Measurements from ENCODE around the gene AGMAT. TPM values are rescaled to one million over a fixed set of nuclear protein-coding genes. Genes with fewer than 3 reads are reported as not detected.

AGMAT gene
- total and polyA plus RNA-seq, 4 donors = 0.13 to 1.4 (median 0.15) TPM

DNA sequence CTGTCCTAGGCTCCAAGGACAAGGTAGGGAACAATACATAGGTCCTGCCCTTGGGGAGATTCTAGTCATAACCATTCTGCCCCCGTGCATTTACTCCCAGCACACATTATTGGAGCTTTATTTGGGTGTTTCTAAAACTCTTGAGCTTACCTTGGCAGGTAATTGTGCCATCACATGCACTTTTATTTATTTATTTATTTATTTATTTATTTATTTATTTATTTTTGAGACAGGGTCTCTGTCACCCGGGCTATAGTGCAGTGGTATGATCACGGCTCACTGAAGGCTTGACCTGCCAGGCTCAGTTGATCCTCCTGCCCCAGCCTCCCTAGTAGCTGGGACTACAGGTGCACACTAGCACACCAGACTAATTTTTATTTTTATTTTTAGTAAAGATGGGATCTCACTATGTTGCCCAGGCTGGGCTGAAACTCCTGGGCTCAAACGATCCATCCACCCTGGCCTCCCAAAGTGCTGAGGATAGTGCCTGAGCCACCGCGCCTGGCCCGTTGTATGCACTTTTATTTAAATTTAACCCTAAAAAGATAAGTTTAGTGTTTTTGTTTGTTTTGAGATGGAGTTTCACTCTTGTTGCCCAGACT is 9.2 kb downstream of the AGMAT start:
- 91 to 97% methylated on average over 7 of the region's 7 CpGs for WGBS, 2 donors
- DNase-seq (peak in 1 of 2 donors; percentile 60), ATAC-seq (ENCODE audit: low FRiP score) (no peak)
- H3K27ac ChIP-seq (ENCODE audit: low read depth in 1 of 2, low read length in 2 of 2) = no peak overlapping the region
- H3K9me3 ChIP-seq (ENCODE audit: control insufficient read depth, low read length) = no peaks in the 10 kb centered on the region
- H3K36me3 ChIP-seq (ENCODE audit: control insufficient read depth in 1 of 2, insufficient read depth in 2 of 2, low read length in 1 of 2) = no peaks in the 10 kb centered on the region
- no peak overlapping the region for H3K4me3 ChIP-seq (ENCODE audit: low read length in 2 of 2)
- intact Hi-C loops (cut with DNase I) = no loop called here
- H3K27me3 ChIP-seq (ENCODE audit: control insufficient read depth in 1 of 2, insufficient read depth in 2 of 2, low read length in 1 of 2) = no peaks in the 10 kb centered on the region
- no peaks in the 10 kb centered on the region for H3K4me1 ChIP-seq (ENCODE audit: control insufficient read depth in 1 of 2, insufficient read depth in 2 of 2, low read length in 2 of 2)

DNA sequence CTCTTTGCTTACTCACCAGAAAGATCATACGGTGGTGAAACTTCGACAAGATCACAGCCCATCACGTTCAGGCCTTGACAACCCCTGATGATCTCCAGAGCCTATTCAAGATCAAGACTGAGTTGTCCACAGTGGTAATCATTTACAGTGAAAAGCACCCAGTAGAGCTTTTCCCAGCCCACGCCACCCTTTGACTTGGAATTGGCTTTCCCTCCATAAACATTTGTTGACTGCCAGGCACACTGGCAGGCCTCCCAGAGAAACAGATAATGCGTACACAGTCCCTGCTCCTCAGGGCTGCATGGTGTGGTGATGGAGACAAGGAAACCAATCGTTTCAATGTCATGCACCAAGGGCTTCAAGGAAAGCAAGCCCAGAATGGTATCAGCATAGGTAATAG is 10.1 kb downstream of the AGMAT start:
- Histone ChIP-seq H3K9me3 (ENCODE audit: control insufficient read depth, low read length) (no peaks in the 10 kb centered on the region), H3K27ac (ENCODE audit: low read depth in 1 of 2, low read length in 2 of 2) (no peak overlapping the region), H3K36me3 (ENCODE audit: control insufficient read depth in 1 of 2, insufficient read depth in 2 of 2, low read length in 1 of 2) (no peaks in the 10 kb centered on the region), H3K27me3 (ENCODE audit: control insufficient read depth in 1 of 2, insufficient read depth in 2 of 2, low read length in 1 of 2) (no peaks in the 10 kb centered on the region), H3K4me1 (ENCODE audit: control insufficient read depth in 1 of 2, insufficient read depth in 2 of 2, low read length in 2 of 2) (no peaks in the 10 kb centered on the region), H3K4me3 (ENCODE audit: low read length in 2 of 2) (no peak overlapping the region)
- WGBS, 2 donors = 16 to 17% methylated on average over 6 of the region's 6 CpGs
- DNase-seq (peak in 1 of 2 donors; percentile 32), ATAC-seq (ENCODE audit: low FRiP score) (no peak)
- intact Hi-C loops (cut with DNase I) = no loop called here

GRCh38 chr1:15573477-15573876 is 11.4 kb downstream of the AGMAT start:
- Histone ChIP-seq H3K27me3 (ENCODE audit: control insufficient read depth in 1 of 2, insufficient read depth in 2 of 2, low read length in 1 of 2) (no peaks in the 10 kb centered on the region), H3K4me1 (ENCODE audit: control insufficient read depth in 1 of 2, insufficient read depth in 2 of 2, low read length in 2 of 2) (no peaks in the 10 kb centered on the region), H3K9me3 (ENCODE audit: control insufficient read depth, low read length) (no peaks in the 10 kb centered on the region), H3K4me3 (ENCODE audit: low read length in 2 of 2) (no peak overlapping the region), H3K36me3 (ENCODE audit: control insufficient read depth in 1 of 2, insufficient read depth in 2 of 2, low read length in 1 of 2) (peaks cover 1 to 4% of the 10 kb centered on the region in 2 donors), H3K27ac (ENCODE audit: low read depth in 1 of 2, low read length in 2 of 2) (no peak overlapping the region)
- intact Hi-C loops (cut with DNase I) = no loop called here
- ATAC-seq (ENCODE audit: low FRiP score) (no peak), DNase-seq (peak in 1 of 2 donors; percentile 71)
- 17 to 23% methylated on average over 9 of the region's 9 CpGs for WGBS, 2 donors

DNA sequence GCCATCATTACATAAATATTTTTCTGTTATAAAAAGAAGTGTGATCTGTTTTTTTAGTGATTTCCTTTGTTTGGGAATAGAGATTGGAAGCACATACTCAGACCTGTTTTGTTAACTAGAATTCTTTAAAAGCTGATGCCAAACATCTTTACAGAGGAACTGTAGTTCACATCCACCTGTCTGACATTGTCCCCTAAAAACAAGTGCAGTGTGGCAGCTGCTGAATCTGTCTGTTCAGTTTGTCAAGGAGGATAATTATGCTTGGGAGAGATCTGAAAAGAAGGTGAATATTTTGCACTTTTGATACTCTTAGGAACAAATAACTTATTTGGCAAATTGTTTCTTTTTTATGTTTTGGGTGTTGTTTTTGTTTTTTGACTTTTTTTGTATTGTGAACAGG is 13.6 kb downstream of the AGMAT start:
- no peaks in the 10 kb centered on the region for H3K27me3 ChIP-seq (ENCODE audit: control insufficient read depth in 1 of 2, insufficient read depth in 2 of 2, low read length in 1 of 2)
- no peaks in the 10 kb centered on the region for H3K4me1 ChIP-seq (ENCODE audit: control insufficient read depth in 1 of 2, insufficient read depth in 2 of 2, low read length in 2 of 2)
- H3K9me3 ChIP-seq (ENCODE audit: control insufficient read depth, low read length) = no peaks in the 10 kb centered on the region
- no peak for ATAC-seq (ENCODE audit: low FRiP score)
- no peak for DNase-seq
- intact Hi-C loops (cut with DNase I) = no loop called here
- H3K4me3 ChIP-seq (ENCODE audit: low read length in 2 of 2) = no peak overlapping the region
- peaks cover 4 to 5% of the 10 kb centered on the region in 2 donors for H3K36me3 ChIP-seq (ENCODE audit: control insufficient read depth in 1 of 2, insufficient read depth in 2 of 2, low read length in 1 of 2)
- H3K27ac ChIP-seq (ENCODE audit: low read depth in 1 of 2, low read length in 2 of 2) = no peak overlapping the region

DNA sequence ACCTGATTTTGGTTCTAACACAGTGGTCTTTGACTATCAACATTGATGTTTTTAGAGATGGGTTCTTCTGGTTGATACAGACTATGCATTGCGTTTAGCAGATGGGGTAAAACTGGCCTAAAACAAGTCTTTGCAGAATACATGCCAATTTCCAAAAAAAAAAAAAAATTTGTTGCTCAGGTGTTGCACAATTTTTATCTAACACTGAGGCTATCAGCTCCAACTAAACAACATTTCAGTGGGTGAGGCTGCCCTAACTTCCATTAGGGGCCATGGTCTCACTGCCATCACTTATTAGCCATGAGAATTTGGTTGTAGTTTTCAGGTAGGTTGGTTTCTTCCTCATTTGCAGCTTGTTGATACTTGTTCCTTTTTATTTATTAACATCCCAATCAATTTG is 14.0 kb downstream of the AGMAT start:
- H3K27ac ChIP-seq (ENCODE audit: low read depth in 1 of 2, low read length in 2 of 2) = no peak overlapping the region
- DNase-seq (no peak), ATAC-seq (ENCODE audit: low FRiP score) (no peak)
- no peaks in the 10 kb centered on the region for H3K9me3 ChIP-seq (ENCODE audit: control insufficient read depth, low read length)
- no peaks in the 10 kb centered on the region for H3K27me3 ChIP-seq (ENCODE audit: control insufficient read depth in 1 of 2, insufficient read depth in 2 of 2, low read length in 1 of 2)
- 91 to 100% methylated on average over 1 of the region's 1 CpG for WGBS, 2 donors
- H3K36me3 ChIP-seq (ENCODE audit: control insufficient read depth in 1 of 2, insufficient read depth in 2 of 2, low read length in 1 of 2) = peaks cover 4 to 7% of the 10 kb centered on the region in 2 donors
- H3K4me1 ChIP-seq (ENCODE audit: control insufficient read depth in 1 of 2, insufficient read depth in 2 of 2, low read length in 2 of 2) = no peaks in the 10 kb centered on the region
- intact Hi-C loops (cut with DNase I) = no loop called here
- no peak overlapping the region for H3K4me3 ChIP-seq (ENCODE audit: low read length in 2 of 2)

DNA sequence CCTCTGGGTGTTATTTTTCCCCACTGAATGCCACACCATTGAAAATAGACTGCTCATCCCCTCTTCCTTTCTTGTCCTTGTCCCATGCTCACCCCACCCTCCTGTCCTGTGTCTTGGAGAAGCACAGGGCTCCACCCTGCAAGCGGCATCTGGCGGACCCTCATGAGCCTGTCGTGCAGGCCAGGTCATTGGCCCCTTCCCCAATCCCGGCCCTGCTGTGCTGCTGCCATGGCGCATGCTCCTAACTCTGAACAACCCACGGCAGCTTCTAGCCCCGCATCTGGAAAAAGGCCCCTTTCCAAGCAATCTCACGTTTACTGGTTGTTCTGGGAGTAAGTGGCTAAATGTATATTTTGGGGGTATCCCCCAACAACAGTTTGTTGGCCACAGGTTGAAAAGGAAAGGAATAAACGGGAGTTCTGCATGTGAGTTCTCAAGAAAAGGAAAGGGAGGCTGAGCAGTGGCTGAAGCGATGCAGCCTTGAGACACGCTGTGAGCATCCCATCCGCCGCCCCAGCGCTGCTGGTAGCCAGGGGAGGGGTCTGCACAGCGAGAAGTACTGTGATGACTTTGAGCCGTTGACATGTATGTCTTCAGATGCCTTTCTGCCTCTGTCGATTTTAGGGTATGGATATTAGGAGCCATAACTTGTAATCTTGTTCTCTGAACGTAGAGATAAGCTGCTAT is 16.3 kb downstream of the AGMAT start:
- Histone ChIP-seq H3K27me3 (ENCODE audit: control insufficient read depth in 1 of 2, insufficient read depth in 2 of 2, low read length in 1 of 2) (no peaks in the 10 kb centered on the region), H3K4me3 (ENCODE audit: low read length in 2 of 2) (no peak overlapping the region), H3K4me1 (ENCODE audit: control insufficient read depth in 1 of 2, insufficient read depth in 2 of 2, low read length in 2 of 2) (no peaks in the 10 kb centered on the region), H3K9me3 (ENCODE audit: control insufficient read depth, low read length) (no peaks in the 10 kb centered on the region), H3K27ac (ENCODE audit: low read depth in 1 of 2, low read length in 2 of 2) (no peak overlapping the region), H3K36me3 (ENCODE audit: control insufficient read depth in 1 of 2, insufficient read depth in 2 of 2, low read length in 1 of 2) (peaks cover 4 to 9% of the 10 kb centered on the region in 2 donors)
- intact Hi-C loops (cut with DNase I) = no loop called here
- DNase-seq = peak in 1 of 2 donors; percentile 50
- WGBS, 2 donors = 91 to 92% methylated on average over 18 of the region's 18 CpGs
- no peak for ATAC-seq (ENCODE audit: low FRiP score)

GRCh38 chr1:15559189-15559810 is 25.6 kb downstream of the AGMAT start:
- H3K36me3 ChIP-seq (ENCODE audit: control insufficient read depth in 1 of 2, insufficient read depth in 2 of 2, low read length in 1 of 2) = peaks cover 4% of the 10 kb centered on the region in 2 donors
- H3K27ac ChIP-seq (ENCODE audit: low read depth in 1 of 2, low read length in 2 of 2) = no peak overlapping the region
- WGBS, 2 donors = 88 to 89% methylated on average over 12 of the region's 12 CpGs
- H3K4me3 ChIP-seq (ENCODE audit: low read length in 2 of 2) = no peak overlapping the region
- H3K27me3 ChIP-seq (ENCODE audit: control insufficient read depth in 1 of 2, insufficient read depth in 2 of 2, low read length in 1 of 2) = no peaks in the 10 kb centered on the region
- no peaks in the 10 kb centered on the region for H3K4me1 ChIP-seq (ENCODE audit: control insufficient read depth in 1 of 2, insufficient read depth in 2 of 2, low read length in 2 of 2)
- intact Hi-C loops (cut with DNase I) = no loop called here
- H3K9me3 ChIP-seq (ENCODE audit: control insufficient read depth, low read length) = no peaks in the 10 kb centered on the region
- DNase-seq = no peak
- no peak for ATAC-seq (ENCODE audit: low FRiP score)

DNA sequence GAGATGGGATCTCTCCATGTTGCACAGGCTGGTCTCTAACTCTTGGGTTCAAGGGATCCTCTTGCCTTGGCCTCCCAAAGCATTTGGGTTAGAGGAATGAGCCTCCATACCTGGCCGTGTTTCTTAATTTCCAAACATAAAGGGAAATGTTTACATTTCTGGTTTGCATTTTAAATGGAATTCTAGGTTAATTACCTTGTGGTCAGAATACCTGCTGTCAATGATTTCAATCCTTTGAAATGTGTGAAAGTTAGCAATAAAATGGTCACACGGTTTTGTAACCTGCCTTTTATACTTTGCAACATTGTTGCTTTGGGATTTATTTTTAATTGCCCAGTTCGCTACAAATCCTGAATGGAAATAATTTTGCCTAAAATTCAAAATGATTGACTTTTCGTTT is 26.3 kb downstream of the AGMAT start:
- DNase-seq = no peak
- peaks cover 3 to 4% of the 10 kb centered on the region in 2 donors for H3K36me3 ChIP-seq (ENCODE audit: control insufficient read depth in 1 of 2, insufficient read depth in 2 of 2, low read length in 1 of 2)
- no peak overlapping the region for H3K27ac ChIP-seq (ENCODE audit: low read depth in 1 of 2, low read length in 2 of 2)
- H3K4me1 ChIP-seq (ENCODE audit: control insufficient read depth in 1 of 2, insufficient read depth in 2 of 2, low read length in 2 of 2) = no peaks in the 10 kb centered on the region
- H3K4me3 ChIP-seq (ENCODE audit: low read length in 2 of 2) = no peak overlapping the region
- ATAC-seq (ENCODE audit: low FRiP score) = no peak
- no peaks in the 10 kb centered on the region for H3K9me3 ChIP-seq (ENCODE audit: control insufficient read depth, low read length)
- intact Hi-C loops (cut with DNase I) = no loop called here
- H3K27me3 ChIP-seq (ENCODE audit: control insufficient read depth in 1 of 2, insufficient read depth in 2 of 2, low read length in 1 of 2) = no peaks in the 10 kb centered on the region
- 93 to 96% methylated on average over 4 of the region's 4 CpGs for WGBS, 2 donors

- no peak overlapping the region for H3K27ac ChIP-seq (ENCODE audit: low read depth in 1 of 2, low read length in 2 of 2)
- intact Hi-C loops (cut with DNase I) = no loop called here
- H3K9me3 ChIP-seq (ENCODE audit: control insufficient read depth, low read length) = no peaks in the 10 kb centered on the region
- H3K27me3 ChIP-seq (ENCODE audit: control insufficient read depth in 1 of 2, insufficient read depth in 2 of 2, low read length in 1 of 2) = no peaks in the 10 kb centered on the region
- H3K36me3 ChIP-seq (ENCODE audit: control insufficient read depth in 1 of 2, insufficient read depth in 2 of 2, low read length in 1 of 2) = peaks cover 3 to 4% of the 10 kb centered on the region in 2 donors
- WGBS, 2 donors = 90 to 92% methylated on average over 2 of the region's 2 CpGs
- H3K4me3 ChIP-seq (ENCODE audit: low read length in 2 of 2) = no peak overlapping the region
- H3K4me1 ChIP-seq (ENCODE audit: control insufficient read depth in 1 of 2, insufficient read depth in 2 of 2, low read length in 2 of 2) = no peaks in the 10 kb centered on the region
- no peak for DNase-seq
- no peak for ATAC-seq (ENCODE audit: low FRiP score)
Measured at GRCh38 chr1:15557594-15557993, 27.3 kb downstream of the AGMAT start.

All from aorta (tissue), 5 donors.